GM18526 (cell line): Measurements from ENCODE around the gene TRA2A.

ENCODE experiments used
- POLR2A ChIP-seq: IDR thresholded peaks from 3 replicates; pipeline ENCODE4 v1.6.1; 2011; ENCODE audit not compliant: insufficient read length; ENCODE audit errors: extremely low read depth

The TRA2A gene

DNA sequence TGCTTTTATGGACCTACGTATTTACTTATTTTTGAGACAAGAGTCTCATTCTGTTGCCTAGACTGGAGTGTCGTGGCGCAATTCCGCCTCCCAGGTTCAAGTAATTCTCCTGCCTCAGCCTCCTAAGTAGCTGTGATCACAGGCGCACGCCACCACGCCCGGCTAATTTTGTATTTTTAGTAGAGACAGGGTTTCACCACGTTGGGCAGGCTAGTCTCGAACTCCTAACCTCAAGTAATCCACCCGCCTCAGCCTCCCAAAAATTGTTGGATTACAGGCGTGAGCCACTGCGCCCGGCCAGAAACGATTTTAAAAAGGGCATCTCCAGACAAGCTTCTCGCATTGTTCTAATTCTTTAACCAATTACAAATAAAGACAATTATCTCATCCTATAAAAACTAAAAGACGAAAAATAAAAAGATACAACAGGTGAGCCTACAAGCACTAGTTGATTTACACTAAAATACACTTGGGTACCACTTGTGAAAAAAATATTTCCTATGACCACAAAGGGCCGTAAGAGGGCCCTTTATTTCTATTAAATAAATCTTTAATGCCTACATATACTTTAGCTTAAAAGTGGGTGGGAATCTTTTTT lies 2.4 kb downstream of the TRA2A start:
- TF ChIP-seq POLR2A = no peak

DNA sequence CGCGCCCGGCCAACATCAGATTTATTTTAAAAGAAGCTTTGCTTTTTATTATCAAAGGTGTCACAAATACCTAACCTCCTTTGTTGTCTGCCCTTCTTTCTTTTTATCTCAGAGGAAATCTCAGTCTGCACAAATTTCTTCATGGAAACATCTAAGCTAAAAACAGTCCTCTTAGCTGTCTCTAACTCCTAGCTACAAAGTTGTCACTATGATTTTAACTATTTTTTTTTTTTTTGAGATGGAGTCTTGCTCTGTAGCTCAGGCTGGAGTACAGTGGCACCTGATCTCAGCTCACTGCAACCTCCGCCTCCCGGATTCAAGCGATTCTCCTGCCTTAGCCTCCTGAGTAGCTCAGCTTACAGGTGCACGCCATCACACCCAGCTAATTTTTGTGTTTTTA lies 7.3 kb downstream of the TRA2A start:
- no peak for TF ChIP-seq POLR2A

DNA sequence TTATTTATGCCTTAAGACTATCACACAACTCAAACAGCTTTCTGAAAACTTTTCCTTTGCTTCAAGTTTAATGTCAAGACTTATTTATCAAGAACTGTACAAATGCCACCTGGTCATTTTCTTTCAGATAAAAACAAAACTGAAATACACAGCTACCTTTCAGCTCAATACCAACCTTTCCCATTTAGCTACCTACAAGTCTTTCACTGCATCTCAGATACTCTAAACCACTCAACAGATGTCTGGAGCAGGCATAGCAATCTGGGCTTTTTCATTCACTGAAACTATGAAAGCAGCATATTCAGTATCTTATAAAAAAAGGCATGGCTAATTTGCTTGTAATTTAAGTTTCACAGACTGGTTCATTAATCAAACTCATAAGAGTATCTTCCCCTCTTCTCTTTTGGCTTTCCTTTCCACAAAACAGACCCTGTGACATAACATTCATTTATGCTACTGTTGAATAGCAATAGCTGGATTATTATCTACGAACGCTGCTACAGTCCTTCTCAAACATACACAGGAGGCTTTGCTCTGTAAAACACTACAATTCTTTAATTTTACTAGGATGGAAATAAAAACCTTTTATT lies 8.2 kb downstream of the TRA2A start:
- no peak for TF ChIP-seq POLR2A

DNA sequence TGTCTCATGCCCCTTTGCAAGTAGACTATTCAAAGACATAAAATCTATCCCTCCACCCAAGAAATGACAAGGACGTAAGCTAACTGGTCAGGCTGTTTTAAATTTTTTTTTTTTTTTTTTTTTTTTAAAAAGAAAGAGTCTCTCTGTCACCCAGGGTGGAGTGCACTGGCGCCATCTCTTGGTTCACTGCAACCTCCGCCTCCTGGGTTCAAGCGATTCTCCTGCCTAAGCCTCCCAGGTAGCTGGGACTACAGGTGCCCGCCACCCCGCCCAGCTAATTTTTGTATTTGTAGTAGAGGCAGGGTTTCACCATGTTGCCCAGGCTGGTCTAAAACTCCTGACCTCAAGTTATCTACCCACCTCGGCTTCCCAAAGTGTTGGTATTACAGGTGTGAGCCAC lies 11.2 kb downstream of the TRA2A start:
- no peak for TF ChIP-seq POLR2A

DNA sequence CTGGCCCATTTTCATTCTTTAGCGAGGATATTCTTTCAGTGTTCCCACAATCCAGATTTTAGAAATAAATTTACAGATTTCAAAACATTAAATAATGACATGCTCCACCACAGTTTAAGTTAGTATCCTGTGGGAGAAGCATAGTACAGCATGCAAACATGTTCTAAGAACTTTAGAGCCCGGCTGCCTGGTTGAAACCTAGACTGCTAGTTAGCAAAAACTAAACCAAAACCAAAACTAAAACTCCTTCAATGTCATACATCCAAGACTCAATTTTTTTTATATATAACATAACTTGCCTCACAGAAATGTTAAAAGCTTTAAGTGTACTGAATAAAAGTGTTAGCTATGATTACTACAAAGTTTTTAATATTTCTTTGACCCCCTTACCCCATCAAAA lies 17.0 kb downstream of the TRA2A start:
- TF ChIP-seq POLR2A = no peak

DNA sequence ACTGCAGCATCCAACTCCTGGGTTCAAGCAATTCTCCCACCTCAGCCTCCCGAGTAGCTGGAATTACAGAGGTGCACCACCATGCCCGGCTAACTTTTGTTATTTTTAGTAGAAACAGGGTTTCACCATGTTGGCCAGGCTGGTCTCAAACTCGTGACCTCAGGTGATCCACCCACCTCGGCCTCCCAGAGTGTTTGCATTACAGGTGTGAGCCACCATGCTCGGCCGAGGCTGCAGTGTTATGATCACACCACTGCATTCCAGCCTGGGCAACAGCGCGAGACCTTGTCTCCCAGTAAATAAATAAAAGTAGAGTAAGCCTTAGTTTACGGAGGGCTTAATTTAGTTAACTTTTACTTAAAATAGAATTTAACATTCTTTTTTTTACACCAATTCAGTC lies 37.8 kb downstream of the TRA2A start:
- no peak for TF ChIP-seq POLR2A

DNA sequence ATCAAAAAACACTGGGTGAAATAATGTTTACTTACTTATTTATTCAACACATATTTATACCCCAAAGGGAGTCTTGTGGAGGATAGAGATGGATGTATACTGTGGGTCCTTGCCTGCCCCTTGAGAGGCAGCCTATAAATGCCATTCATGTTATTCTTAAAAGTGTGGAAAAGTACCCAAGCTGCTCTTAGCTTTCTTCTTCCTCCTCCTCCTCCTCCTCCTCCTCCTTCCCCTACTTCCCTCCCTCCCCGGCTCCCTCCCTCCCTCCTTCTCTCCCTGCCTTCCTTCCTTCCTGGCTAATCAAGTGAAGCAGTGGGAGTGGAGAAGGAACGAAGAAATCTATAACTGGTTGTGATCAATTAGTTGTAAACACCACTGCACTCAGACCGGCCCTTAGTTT lies 40.3 kb downstream of the TRA2A start:
- TF ChIP-seq POLR2A = no peak

DNA sequence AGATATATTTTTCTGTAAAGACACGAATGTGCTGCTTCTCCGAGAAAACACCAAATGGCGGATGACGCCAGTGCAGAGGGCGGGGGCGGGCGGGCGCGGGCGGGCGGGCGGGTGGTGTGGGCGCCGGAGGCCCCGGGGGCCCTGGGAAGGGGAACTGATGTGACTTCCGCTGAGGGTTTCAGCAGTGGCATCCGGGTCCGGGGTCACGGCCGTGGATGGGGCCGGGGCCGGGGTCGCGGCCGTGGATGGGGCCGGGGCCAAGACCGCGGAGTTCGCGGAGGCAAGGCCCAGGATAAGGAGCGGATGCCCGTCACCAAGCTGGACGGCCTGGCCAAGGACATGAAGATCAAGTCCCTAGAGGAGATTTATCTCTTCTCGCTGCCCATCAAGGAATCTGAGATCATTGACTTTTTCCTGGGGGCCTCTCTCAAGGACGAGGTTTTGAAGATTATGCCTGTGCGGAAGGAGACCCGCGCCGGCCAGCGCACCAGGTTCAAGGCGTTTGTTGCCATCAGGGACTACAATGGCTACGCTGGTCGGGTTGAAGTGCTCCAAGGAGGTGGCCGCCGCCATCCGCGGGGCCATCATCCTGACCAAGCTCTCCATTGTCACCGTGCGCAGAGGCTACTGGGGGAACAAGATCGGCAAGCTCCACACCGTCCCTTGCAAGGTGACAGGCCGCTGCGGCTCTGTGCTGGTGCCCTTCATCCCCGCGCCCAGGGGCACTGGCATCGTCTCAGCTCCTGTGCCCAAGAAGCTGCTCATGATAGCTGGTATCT lies 41.2 kb downstream of the TRA2A start:
- peak; percentile 45 for TF ChIP-seq POLR2A

DNA sequence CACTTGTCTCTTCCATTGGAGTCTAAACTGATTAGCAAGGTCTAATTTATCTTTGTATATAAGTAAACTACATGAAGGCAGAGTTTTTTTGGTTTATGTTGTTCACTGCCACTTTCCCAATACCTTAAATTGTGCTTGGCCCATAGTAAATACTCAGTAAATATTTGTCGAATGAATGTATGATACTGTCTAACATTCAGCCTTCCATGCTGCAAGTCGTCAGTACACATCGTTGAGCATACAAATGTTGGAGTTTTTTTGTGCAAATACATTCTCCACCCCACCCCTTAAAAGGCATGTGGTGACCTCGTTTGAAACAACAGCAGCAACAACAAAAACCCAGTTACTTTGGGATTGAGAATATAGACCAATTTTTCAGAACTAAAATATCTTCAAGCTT lies 44.1 kb downstream of the TRA2A start:
- TF ChIP-seq POLR2A = no peak

DNA sequence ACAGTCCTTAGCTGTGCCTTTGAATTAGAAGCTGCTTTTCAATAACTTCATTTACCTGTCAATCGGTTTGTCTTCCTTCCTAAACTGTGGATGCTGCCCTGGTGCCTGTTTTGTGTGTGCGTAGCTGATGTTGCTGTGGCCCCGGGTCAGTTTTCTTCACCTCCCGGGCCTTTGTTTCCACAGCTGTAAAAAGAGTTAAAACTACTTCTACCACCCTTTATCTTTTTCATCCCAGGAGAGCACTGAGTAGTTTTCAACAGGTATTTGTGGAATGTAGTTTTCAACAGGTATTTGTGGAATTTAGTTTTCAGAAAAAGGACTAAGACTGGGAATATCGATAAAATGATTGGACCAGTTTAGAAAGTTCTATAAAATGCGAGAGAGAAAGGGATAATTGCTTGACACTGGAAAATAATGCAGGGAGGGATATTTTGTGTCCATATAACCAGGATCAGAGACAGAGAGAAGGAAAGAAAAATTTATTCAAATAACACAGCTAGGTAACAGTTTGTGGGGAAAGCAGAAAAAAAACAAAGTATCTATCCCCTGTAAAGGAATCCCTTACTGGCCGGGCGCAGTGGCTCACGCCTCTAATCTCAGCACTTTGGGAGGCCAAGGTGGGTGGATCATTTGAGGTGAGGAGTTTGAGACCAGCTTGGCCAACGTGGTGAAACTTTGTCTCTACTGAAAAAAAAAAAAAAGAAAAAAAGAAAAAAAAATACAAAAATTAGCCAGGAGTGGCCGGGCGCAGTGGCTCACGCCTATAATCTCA lies 45.6 kb downstream of the TRA2A start:
- no peak for TF ChIP-seq POLR2A

DNA sequence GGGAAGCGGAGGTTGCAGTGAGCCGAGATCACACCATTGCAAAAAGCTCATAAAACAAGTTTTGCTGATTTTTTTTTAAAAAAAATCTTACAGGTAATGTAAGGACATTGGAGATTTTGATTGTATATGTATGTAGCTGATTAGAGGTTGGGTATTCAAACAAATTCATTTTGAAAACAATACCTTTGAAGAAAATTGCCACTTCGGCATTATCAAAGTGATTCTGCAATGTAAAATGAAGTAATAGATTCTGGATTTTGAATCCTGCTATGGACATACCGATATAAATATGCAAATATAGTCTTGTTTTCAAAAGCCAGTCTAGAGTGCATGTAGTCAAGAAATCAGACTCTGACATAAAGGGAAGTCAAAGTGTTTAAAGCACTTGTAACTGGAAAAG lies 49.1 kb downstream of the TRA2A start:
- TF ChIP-seq POLR2A = no peak

DNA sequence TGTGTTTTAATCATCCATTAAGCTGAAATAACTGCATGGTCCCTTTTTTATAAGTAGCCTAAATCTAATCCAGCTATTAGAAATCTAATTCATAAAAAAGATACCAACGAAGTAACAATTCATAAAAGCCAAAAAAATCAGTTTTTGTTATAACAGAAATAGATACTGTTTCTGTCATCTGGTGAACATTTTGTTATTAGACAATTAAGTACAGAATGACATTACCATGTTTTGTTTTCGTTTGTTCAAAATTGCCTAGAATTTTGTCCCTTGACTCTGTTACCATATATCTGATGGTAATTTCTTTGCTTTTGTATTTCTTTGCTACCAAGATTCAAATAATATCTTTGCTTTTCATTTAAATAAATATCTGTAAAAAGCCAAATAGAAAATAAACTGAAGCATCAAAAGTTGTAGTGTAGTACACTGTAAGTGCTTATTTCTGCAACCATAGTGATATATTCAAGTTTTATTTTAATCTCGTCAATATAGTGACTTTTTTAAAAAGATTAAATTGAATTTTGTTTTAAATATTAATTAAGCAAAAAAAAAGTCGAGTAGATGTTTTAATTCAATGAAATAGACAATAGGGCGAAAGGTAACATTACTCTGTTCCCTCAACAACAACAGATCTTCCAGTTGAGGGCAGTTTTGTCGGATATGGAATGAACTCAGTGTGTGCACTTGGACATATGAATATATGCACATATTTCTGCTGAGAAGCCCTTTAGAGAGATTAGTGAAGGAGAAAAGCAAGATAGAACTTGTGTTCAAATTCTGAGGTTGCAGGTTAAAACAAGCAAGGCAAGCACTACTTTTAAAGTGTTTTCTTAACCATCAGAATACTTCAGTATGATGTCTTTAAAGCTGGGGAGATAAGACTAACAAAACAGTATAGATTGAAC lies 53.6 kb downstream of the TRA2A start:
- TF ChIP-seq POLR2A = no peak

DNA sequence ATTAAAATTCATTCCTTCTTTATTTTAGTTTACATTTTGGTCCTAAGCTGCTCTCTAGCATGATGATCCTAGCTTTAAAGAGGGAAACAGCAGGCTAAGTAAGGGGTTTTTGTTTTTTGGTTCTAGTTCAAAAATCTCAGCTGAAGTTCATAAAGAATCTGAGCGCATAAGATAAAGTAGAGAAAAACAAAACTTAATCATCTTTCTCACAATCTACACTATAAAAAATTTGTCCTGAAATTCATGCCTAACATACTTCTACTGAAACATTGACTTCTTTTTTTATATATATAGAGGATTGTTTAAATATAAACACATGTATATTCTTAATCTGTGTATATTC lies 54.7 kb downstream of the TRA2A start:
- TF ChIP-seq POLR2A = no peak

DNA sequence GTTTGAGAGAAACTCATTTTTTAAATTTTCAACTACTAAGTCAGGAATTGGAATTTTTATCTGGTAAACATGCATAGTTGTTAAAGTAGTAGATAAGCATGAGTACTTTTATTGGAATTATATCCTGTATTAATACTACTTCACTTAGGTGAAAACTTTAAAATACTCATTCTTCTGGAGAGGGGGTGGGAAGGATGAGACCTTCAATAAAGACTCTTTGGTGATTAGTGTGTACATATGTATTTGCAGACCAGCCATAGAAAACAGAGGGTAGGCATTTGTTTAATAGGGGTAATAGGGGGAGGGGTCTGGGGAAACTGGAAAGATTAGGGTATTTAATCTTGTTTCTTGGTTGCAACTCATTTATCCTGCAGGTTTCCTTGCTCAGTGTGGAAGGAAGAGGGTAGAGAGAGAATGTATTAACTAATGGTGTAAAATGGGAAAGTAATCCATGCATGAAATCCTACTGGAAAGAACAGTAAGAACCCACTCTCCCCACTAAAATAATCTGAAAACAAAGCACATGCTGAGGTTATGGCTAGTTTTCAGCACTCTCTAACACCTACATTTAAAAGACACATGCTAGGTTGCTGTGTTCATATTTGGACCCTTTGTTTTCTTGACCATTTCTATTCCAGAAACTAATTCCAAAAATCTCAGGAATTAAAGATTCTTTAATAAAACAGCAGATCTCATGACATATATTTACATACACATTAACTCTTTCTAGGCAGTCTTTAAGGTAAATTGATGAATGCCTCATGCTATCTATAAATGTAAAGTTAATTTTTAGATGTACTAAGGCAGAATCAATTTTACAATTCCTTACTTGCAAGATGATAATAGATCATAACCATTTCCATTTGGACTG lies 55.3 kb downstream of the TRA2A start:
- no peak for TF ChIP-seq POLR2A
